ENCODE results near the gene GABBR2. TPM values are rescaled to one million over a fixed set of nuclear protein-coding genes. Genes with fewer than 3 reads are reported as not detected.

Gene GABBR2
- total and polyA plus RNA-seq, 2 of the 8 experiments (the other 6 are each of a cell fraction or from before 2014, with no cell fraction given) = 0.50 to 1.2 TPM

DNA sequence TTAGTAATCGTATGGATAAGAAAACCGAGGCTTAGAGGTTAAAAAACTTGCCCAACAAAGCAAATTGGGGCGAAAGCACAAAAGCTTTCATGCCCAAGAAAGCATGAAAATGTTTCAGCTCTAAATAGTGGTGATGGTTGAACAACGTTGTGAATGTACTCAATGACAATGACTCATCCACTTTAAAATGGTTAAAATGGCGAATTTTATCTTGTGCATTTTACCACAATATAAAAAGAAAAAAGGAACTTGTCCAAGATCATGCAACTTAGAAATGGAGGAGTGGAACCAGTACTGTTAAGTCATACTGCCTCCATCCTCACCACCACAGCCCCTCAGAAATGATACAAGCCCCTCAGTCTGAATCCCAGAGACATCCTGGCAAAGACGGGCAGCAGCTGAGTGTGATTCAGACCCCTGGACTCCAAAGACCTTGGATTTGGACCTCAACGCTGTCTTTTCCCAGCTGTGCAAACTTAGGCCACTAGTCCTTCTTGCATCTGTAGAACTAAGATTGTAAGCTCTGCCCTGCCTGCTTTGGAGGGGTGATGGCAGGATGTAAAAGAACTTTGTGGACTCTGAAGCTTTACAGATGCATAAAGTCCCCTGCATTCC is 158.4 kb downstream of the GABBR2 start:
- H3K79me1 ChIP-seq (ENCODE audit: low read depth, low read length) = no peaks in the 10 kb centered on the region
- CTCF ChIA-PET (ENCODE audit: partially characterized antibody) = interaction anchor here (1.1 to 1.7 kb wide), 3 partner anchors 10 to 226 kb away, joined by 3 to 5 read pairs (median 3); no protein-coding TSS in a partner anchor
- no peaks in the 10 kb centered on the region for H3K9me3 ChIP-seq (ENCODE audit: insufficient read depth in 2 of 2, low read depth in 1 of 2, low read length in 1 of 2)
- H3K23ac ChIP-seq (ENCODE audit: insufficient read length) = no peak overlapping the region
- H3K4me2 ChIP-seq (ENCODE audit: insufficient read depth in 1 of 2, low read depth in 2 of 2, low read length in 2 of 2) = no peak overlapping the region
- H3K23me2 ChIP-seq (ENCODE audit: low read depth, low read length) = no peaks in the 10 kb centered on the region
- H2BK120ac ChIP-seq (replicated peaks; ENCODE audit: low read depth, low read length) = no peak overlapping the region
- H3K27ac ChIP-seq (ENCODE audit: low read depth, low read length) = no peak overlapping the region
- H4K20me1 ChIP-seq (replicated peaks in 1 of 2; ENCODE audit: control insufficient read depth in 1 of 2, insufficient read depth in 2 of 2, low read length in 2 of 2) = no peaks in the 10 kb centered on the region
- FAIRE-seq (no peak), DNase-seq (ENCODE audit: low read depth in 1 of 2, low spot score in 2 of 2) (no peak)
- H4K5ac ChIP-seq (ENCODE audit: insufficient read length, low read depth, low read length) = no peak overlapping the region
- H4K91ac ChIP-seq (replicated peaks; ENCODE audit: insufficient read length, low read length) = no peak overlapping the region
- H3K4me1 ChIP-seq (replicated peaks in 1 of 4; ENCODE audit: control insufficient read depth in 3 of 4, insufficient read depth in 4 of 4, low read length in 3 of 4) = no peaks in the 10 kb centered on the region
- H3K4me3 ChIP-seq (ENCODE audit: extremely low read depth in 1 of 4, insufficient read depth in 2 of 4, low read depth in 3 of 4, low read length in 4 of 4) = no peak overlapping the region
- no peak overlapping the region for H4K8ac ChIP-seq (ENCODE audit: extremely low read depth, insufficient read depth, low read length)
- POLR2A ChIA-PET (ENCODE audit: partially characterized antibody) = no interaction called here
- H3K14ac ChIP-seq (ENCODE audit: insufficient read length) = no peak overlapping the region
- no peak overlapping the region for H3K9ac ChIP-seq (replicated peaks in 1 of 4; ENCODE audit: extremely low read depth in 1 of 4, low read depth in 3 of 4, low read length in 3 of 4)
- H2AK5ac ChIP-seq (ENCODE audit: low read depth, low read length) = no peak overlapping the region
- no peak overlapping the region for H2BK12ac ChIP-seq (ENCODE audit: low read depth, low read length)
- no peak overlapping the region for H3K56ac ChIP-seq (replicated peaks; ENCODE audit: insufficient read length, low read depth, low read length)
- H3K79me2 ChIP-seq (ENCODE audit: control insufficient read depth in 1 of 2, insufficient read depth in 2 of 2, low read length in 2 of 2) = no peaks in the 10 kb centered on the region
- H3K36me3 ChIP-seq (ENCODE audit: control insufficient read depth in 2 of 4, insufficient read depth in 4 of 4, low read length in 3 of 4) = no peaks in the 10 kb centered on the region
- no peak for TF ChIP-seq POU5F1 (IDR thresholded peaks at IDR 0.05; ENCODE audit: low read depth, low read length)
- H2AFZ ChIP-seq (ENCODE audit: low read length) = no peak overlapping the region
- no peak overlapping the region for H2BK20ac ChIP-seq (ENCODE audit: low read length)
- no peaks in the 10 kb centered on the region for H3K27me3 ChIP-seq (replicated peaks in 1 of 4; ENCODE audit: control insufficient read depth in 3 of 4, extremely low read depth in 1 of 4, insufficient read depth in 3 of 4, low read length in 3 of 4)
- H2BK15ac ChIP-seq (ENCODE audit: low read length) = no peak overlapping the region
- no peak overlapping the region for H3K18ac ChIP-seq (ENCODE audit: extremely low read depth, low read length)
- no peak overlapping the region for H2BK5ac ChIP-seq (ENCODE audit: low read depth, low read length)
- no peak overlapping the region for H3K4ac ChIP-seq (replicated peaks; ENCODE audit: insufficient read length, low read depth, low read length)
- WGBS, 2 experiments (ENCODE audit: extremely low coverage in 1 of 2, insufficient coverage in 1 of 2, insufficient read length in 1 of 2, insufficient replicate concordance in 2 of 2, low coverage in 1 of 2, low lambda C conversion rate in 2 of 2, missing lambda C conversion rate in 1 of 2) = 81% methylated on average over 7 of the region's 7 CpGs; no CpG with 5 or more reads in 1 of the 2 experiments

Data from H1 (cell line).